Sigmoid colon (tissue), 7 donors: ENCODE measurements around the gene ZNF648. TPM values are rescaled to one million over a fixed set of nuclear protein-coding genes. Genes with fewer than 3 reads are reported as not detected.
"Not testable (repeated sequence)": the region's sequence is repeated elsewhere in the genome, so short reads cannot be mapped to it uniquely, and the experiment has no call there.

Experiments
- DNase-seq: peaks from one replicate; pipeline ENCODE4 v3.0.0-alpha.2; 2019
- H3K27ac ChIP-seq, 4 donors: fragments of 200-600 bp; sonication (generic); one replicate each; pipeline ENCODE4 v1.5.1; 2016 to 2019; ENCODE audit warnings: mild to moderate bottlenecking in 1 of 4
- H3K27me3 ChIP-seq, 3 donors: fragments of 200-600 bp; sonication (generic); one replicate each; pipeline ENCODE4 v1.5.1; 2019; ENCODE audit warnings: mild to moderate bottlenecking in 1 of 3
- H3K36me3 ChIP-seq, 4 donors: fragments of 200-600 bp; sonication (generic); one replicate each; pipeline ENCODE4 v1.5.1; 2016 to 2019
- H3K4me1 ChIP-seq, 4 donors: fragments of 200-600 bp; sonication (generic); one replicate each; pipeline ENCODE4 v1.5.1; 2017 to 2019
- H3K4me3 ChIP-seq, 4 donors: fragments of 200-600 bp; sonication (generic); one replicate each; pipeline ENCODE4 v1.5.1; 2017 to 2019; ENCODE audit warnings: mild to moderate bottlenecking in 2 of 4, moderate library complexity in 1 of 4
- H3K9me3 ChIP-seq, 4 donors: fragments of 200-600 bp in 3 of 4; sonication (generic) in 3 of 4; one replicate each; pipeline versions ENCODE4 v1.5.1 to v1.6.1; 2013 to 2019
- EP300 ChIP-seq, 4 donors: sonication (generic); formaldehyde crosslinking; IDR thresholded peaks; one replicate each; pipeline ENCODE4 v1.6.1; 2017; ENCODE audit warnings: antibody characterized with exemption in 4 of 4
- POLR2A ChIP-seq, 2 donors: fragments of 450-650 bp; IDR thresholded peaks; one replicate each; pipeline ENCODE4 v1.6.1; 2016; ENCODE audit warnings: antibody characterized with exemption in 2 of 2, mild to moderate bottlenecking in 2 of 2, moderate library complexity in 2 of 2
- POLR2AphosphoS5 ChIP-seq, 4 donors: sonication (generic); formaldehyde crosslinking; IDR thresholded peaks; one replicate each; pipeline ENCODE4 v1.6.1; 2017; ENCODE audit warnings: antibody characterized with exemption in 4 of 4
- WGBS, 2 donors: extraction: QIAGEN DNeasy Blood & Tissue Kit; methylation state at CpG; one replicate each; pipeline ENCODE4 v1.1.7; 2013; 5-methylcytosine and 5-hydroxymethylcytosine counted together
- intact Hi-C: fragments of 100-400 bp; cut with DNase I; formaldehyde crosslinking; loops from one replicate; pipeline ENCODE4 v1.15.1; 2023
- polyA plus RNA-seq, 3 donors: library from polyadenylated mRNA; stranded (reverse); fragments of 200-250 nt; gene quantifications; one replicate each; pipeline ENCODE4 v1.2.3, GENCODE V29; 2013
- total RNA-seq, 4 donors: library from RNA; depleted of rRNA; stranded (reverse); fragments of >200 nt; gene quantifications; one replicate each; pipeline ENCODE4 v1.1.0, GENCODE V29; 2016
- TF ChIP-seq, protein P1 (sequence below), 4 experiments: fragments of 450-650 bp in 3 of 4; fragments of 200-600 bp in 1 of 4; IDR thresholded peaks; one replicate each; pipeline ENCODE4 v1.5.1; 2016 to 2019; ENCODE audit warnings: antibody characterized with exemption in 4 of 4, mild to moderate bottlenecking in 3 of 4, moderate library complexity in 2 of 4
- donor health status: healthy with polysubstance abuse.
- donor health status: Bipolar disorder and iron deficiency.
- donor health status: healthy.

ZNF648 gene
- total and polyA plus RNA-seq, 7 donors: under 0.01 to 0.04 TPM; not detected in 5

DNA sequence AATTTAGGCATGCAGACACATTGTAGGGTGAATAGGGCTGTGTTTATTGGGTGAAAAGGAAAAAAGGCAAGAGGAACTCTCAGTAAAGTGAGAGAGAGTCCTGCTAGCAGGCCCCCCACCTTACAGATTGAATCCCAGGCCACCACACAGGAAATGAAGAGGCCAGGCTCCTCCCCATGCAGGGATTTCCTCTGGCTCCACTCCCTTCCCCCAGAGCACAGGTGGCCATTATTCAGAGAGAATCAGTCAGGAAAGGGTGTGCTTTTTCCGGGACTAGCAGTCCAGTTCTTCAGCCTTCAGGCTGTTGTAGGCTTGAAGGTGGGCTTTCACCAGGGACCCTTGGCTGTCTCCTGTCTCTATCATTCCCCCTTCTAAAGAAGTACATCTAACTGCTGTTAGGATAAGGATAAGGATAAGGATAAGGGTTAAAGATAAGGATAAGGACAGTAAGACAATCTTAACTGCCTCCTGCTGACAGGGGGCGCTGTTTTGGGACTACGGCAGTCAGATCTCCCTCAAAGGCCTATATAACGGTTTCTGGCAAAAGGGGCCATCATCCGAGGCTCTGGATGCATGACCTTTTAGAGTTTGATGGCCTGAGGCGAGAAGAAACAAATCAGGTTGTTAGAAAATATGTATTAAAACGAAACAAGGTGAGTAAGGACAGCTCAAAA is 26.3 kb downstream of the ZNF648 start:
- TF ChIP-seq POLR2A (IDR thresholded peaks at IDR 0.05) (no peak), EP300 (IDR thresholded peaks at IDR 0.05) (no peak), POLR2AphosphoS5 (IDR thresholded peaks at IDR 0.05) (no peak)
- TF ChIP-seq, protein P1, sequence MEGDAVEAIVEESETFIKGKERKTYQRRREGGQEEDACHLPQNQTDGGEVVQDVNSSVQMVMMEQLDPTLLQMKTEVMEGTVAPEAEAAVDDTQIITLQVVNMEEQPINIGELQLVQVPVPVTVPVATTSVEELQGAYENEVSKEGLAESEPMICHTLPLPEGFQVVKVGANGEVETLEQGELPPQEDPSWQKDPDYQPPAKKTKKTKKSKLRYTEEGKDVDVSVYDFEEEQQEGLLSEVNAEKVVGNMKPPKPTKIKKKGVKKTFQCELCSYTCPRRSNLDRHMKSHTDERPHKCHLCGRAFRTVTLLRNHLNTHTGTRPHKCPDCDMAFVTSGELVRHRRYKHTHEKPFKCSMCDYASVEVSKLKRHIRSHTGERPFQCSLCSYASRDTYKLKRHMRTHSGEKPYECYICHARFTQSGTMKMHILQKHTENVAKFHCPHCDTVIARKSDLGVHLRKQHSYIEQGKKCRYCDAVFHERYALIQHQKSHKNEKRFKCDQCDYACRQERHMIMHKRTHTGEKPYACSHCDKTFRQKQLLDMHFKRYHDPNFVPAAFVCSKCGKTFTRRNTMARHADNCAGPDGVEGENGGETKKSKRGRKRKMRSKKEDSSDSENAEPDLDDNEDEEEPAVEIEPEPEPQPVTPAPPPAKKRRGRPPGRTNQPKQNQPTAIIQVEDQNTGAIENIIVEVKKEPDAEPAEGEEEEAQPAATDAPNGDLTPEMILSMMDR (IDR thresholded peaks at IDR 0.05): no peak
- Histone ChIP-seq H3K4me1 (peaks cover 0 to 2% (median 2%) of the 10 kb centered on the region in 4 donors), H3K9me3 (no peaks in the 10 kb centered on the region), H3K4me3 (no peak overlapping the region), H3K27me3 (no peaks in the 10 kb centered on the region), H3K27ac (no peak overlapping the region), H3K36me3 (no peaks in the 10 kb centered on the region)
- DNase-seq: no peak
- WGBS, 2 donors: 65 to 71% methylated on average over 7 of the region's 7 CpGs
- intact Hi-C loops: no loop called here

DNA sequence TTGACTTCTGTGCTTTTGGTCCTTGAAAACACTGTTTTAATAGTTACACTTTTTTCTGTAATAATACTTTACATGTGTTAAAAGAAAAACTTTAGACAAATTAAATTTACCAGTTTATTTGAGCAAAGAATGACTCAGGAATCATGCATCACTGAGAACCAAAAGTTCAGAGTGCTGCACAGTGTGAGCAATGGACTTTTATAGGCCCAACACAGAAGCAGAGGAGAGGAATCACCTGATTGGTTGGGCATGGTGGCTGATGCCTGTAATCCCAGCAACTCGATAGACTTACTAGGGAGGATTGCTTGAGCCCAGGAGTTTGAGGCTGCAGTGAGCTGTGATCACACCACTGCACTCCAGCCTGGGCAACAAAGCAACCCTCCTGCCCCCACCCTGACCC is 29.3 kb downstream of the ZNF648 start:
- Histone ChIP-seq H3K27me3 (no peaks in the 10 kb centered on the region), H3K4me1 (peaks cover 0 to 9% (median 4%) of the 10 kb centered on the region in 4 donors), H3K36me3 (no peaks in the 10 kb centered on the region), H3K27ac (no peak overlapping the region), H3K9me3 (no peaks in the 10 kb centered on the region), H3K4me3 (no peak overlapping the region)
- intact Hi-C loops: no loop called here
- 30 to 38% methylated on average over 1 of the region's 1 CpG for WGBS, 2 donors
- TF ChIP-seq EP300 (IDR thresholded peaks at IDR 0.05): no peak
- no peak for TF ChIP-seq POLR2A (IDR thresholded peaks at IDR 0.05)
- TF ChIP-seq, protein P1 (IDR thresholded peaks at IDR 0.05): no peak
- no peak for TF ChIP-seq POLR2AphosphoS5 (IDR thresholded peaks at IDR 0.05)
- no peak for DNase-seq

DNA sequence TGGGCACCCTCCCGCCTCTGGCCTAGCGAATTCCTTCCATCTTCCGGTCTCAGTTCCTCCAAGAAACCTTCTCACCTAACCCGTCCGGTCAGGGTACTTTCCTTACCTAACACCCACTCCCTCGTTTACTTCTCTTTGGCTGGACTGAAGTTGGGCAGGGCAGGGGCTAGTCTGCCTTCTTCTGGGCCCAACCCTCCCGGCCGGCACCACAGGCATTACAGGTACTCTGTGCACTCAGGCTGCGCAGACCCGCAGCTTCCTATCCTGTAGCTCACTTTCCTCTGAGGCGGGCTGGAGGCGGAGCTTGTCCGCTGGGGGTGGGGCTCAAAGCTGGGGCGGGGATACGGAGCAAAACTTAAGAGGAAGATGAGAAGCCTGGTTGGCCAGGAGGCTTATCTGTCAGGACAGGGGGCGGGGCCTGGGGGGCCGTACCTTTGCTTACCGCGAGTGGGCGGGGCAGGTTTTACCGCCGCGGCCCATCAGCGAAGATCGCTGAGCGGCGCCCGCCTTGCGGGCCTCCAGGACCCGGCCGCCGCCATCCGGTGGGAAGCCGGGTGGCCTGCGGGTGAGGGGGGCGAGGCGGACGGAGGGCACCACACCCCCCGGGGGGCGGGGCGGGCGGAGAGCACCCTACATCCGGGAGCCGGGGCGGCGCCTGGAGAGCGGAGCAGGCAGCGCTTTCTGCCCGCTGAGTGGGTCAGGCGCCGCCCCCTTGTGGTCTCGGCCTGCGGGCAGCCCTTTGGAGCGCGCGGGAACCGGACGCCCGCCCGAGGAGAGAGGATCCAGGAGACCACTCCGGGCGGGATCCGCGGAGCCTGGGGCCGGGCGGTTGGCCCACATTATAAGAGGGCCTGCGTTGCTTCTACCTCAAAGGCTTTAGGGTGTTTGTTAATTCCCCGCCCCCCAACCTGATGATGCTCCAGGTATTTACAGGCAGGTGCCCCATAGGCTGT is 31.9 kb downstream of the ZNF648 start:
- Histone ChIP-seq H3K27ac (peak overlapping the region; percentile 66 to 88 (median 76)), H3K9me3 (no peaks in the 10 kb centered on the region), H3K27me3 (no peaks in the 10 kb centered on the region), H3K4me1 (peaks cover 0 to 9% (median 4%) of the 10 kb centered on the region in 4 donors), H3K4me3 (peak overlapping the region; percentile 50 to 68 (median 55)), H3K36me3 (no peaks in the 10 kb centered on the region)
- intact Hi-C loops: loop anchor here (2.0 kb wide), 1 partner anchor 361 kb away; the partner anchor contains the start of gene GLUL
- TF ChIP-seq POLR2A (IDR thresholded peaks at IDR 0.05): peak; percentile 20 to 53
- no peak for TF ChIP-seq EP300 (IDR thresholded peaks at IDR 0.05)
- TF ChIP-seq, protein P1 (IDR thresholded peaks at IDR 0.05): peak; percentile 19 to 60 (median 32)
- peak; percentile 70 to 74 (median 74) for TF ChIP-seq POLR2AphosphoS5 (IDR thresholded peaks at IDR 0.05)
- DNase-seq: peak; percentile 98
- 1% methylated on average over 68 of the region's 68 CpGs for WGBS, 2 donors

- H3K4me1 ChIP-seq: peaks cover 0 to 9% (median 4%) of the 10 kb centered on the region in 4 donors
- H3K27ac ChIP-seq: peak overlapping the region; percentile 66 to 88 (median 76)
- H3K27me3 ChIP-seq: no peaks in the 10 kb centered on the region
- no peaks in the 10 kb centered on the region for H3K9me3 ChIP-seq
- 1 to 2% methylated on average over 2 of the region's 2 CpGs for WGBS, 2 donors
- intact Hi-C loops: no loop called here
- peak overlapping the region; percentile 50 to 68 (median 55) for H3K4me3 ChIP-seq
- DNase-seq: no peak
- no peaks in the 10 kb centered on the region for H3K36me3 ChIP-seq
- TF ChIP-seq EP300 (IDR thresholded peaks at IDR 0.05): no peak
Measured at GRCh38 chr1:182029002-182029378, 32.5 kb downstream of the ZNF648 start.

- no peak overlapping the region for H3K4me3 ChIP-seq
- no peak overlapping the region for H3K27ac ChIP-seq
- 68 to 86% methylated on average over 2 of the region's 2 CpGs for WGBS, 2 donors
- no peaks in the 10 kb centered on the region for H3K9me3 ChIP-seq
- no peaks in the 10 kb centered on the region for H3K4me1 ChIP-seq
- no peaks in the 10 kb centered on the region for H3K27me3 ChIP-seq
- TF ChIP-seq, protein P1 (IDR thresholded peaks at IDR 0.05): no peak
- TF ChIP-seq POLR2AphosphoS5 (IDR thresholded peaks at IDR 0.05) (no peak), EP300 (IDR thresholded peaks at IDR 0.05) (no peak), POLR2A (IDR thresholded peaks at IDR 0.05) (no peak)
- intact Hi-C loops: no loop called here
- no peaks in the 10 kb centered on the region for H3K36me3 ChIP-seq
- no peak for DNase-seq
Measured at GRCh38 chr1:182015360-182015759, 46.2 kb downstream of the ZNF648 start.

DNA sequence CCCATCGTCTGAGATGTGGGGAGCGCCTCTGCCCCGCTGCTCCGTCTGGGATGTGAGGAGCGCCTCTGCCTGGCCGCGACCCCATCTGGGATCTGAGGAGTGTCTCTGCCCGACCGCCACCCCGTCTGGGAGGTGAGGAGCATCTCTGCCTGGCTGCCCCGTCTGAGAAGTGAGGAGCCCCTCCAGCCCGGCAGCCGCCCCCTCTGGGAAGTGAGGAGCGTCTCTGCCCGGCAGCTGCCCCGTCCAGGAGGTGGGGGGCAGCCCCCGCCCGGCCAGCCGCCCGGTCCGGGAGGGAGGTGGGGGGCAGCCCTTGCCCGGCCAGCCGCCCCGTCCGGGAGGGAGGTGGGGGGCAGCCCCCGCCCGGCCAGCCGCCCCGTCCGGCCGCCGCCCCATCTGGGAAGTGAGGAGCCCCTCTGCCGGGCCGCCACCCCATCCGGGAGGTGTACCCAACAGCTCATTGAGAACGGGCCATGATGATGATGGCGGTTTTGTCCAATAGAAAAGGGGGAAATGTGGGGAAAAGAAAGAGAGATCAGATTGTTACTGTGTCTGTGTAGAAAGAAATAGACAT is 50.6 kb downstream of the ZNF648 start:
- H3K36me3 ChIP-seq, H3K27ac ChIP-seq, H3K4me3 ChIP-seq, H3K27me3 ChIP-seq, intact Hi-C loops, H3K4me1 ChIP-seq, H3K9me3 ChIP-seq, DNase-seq: not testable (repeated sequence)
- 94 to 97% methylated on average over 37 of the region's 37 CpGs for WGBS, 2 donors

- H3K9me3 ChIP-seq, H3K27ac ChIP-seq, H3K4me3 ChIP-seq, H3K4me1 ChIP-seq, intact Hi-C loops, DNase-seq, H3K36me3 ChIP-seq, H3K27me3 ChIP-seq: not testable (repeated sequence)
- WGBS, 2 donors: 46 to 85% methylated on average over 3 of the region's 3 CpGs
Measured at GRCh38 chr1:182005398-182005797, 56.1 kb downstream of the ZNF648 start.
